Measurements from ENCODE around the gene TMEM14B.
A peak's percentile ranks its signal among the peaks of the same experiment; 100 is the strongest.
"Not testable (repeated sequence)": the region's sequence is repeated elsewhere in the genome, so short reads cannot be mapped to it uniquely, and the experiment has no call there.

TMEM14B gene

GRCh38 chr6:10747251-10747972 lies at the start of gene TMEM14B:
TSS of gene TMEM14B (plus strand) at chr6:10747805. CDS start at chr6:10749246, 1,441 bp downstream.
- DNase-seq (ENCODE audit: low read depth in 2 of 2) = peak; percentile 99

GRCh38 chr6:10713962-10714361 lies 33.6 kb upstream of the TMEM14B start:
- DNase-seq (ENCODE audit: low read depth in 2 of 2) = no peak

GRCh38 chr6:10719296-10719963 lies 28.2 kb upstream of the TMEM14B start:
- no peak for DNase-seq (ENCODE audit: low read depth in 2 of 2)

DNA sequence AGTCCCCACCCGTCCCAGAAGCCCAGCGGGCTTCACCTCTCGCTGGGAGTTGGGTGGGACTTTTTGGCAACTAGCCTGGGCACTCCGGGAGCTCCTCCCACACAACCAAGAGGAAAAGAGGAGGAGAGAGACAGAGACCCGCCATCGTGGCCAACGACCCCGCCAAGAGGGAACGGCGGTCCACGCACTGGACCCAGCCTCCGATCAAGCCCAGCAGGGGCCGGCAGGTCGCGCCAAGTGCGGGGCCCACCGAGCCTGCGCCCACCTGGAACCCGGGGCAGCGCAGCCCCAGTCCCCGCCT lies 27.7 kb upstream of the TMEM14B start:
- DNase-seq (ENCODE audit: low read depth in 2 of 2) = no peak

GRCh38 chr6:10720265-10720959 lies 27.2 kb upstream of the TMEM14B start:
- DNase-seq (ENCODE audit: low read depth in 2 of 2) = peak; percentile 22 to 49

DNA sequence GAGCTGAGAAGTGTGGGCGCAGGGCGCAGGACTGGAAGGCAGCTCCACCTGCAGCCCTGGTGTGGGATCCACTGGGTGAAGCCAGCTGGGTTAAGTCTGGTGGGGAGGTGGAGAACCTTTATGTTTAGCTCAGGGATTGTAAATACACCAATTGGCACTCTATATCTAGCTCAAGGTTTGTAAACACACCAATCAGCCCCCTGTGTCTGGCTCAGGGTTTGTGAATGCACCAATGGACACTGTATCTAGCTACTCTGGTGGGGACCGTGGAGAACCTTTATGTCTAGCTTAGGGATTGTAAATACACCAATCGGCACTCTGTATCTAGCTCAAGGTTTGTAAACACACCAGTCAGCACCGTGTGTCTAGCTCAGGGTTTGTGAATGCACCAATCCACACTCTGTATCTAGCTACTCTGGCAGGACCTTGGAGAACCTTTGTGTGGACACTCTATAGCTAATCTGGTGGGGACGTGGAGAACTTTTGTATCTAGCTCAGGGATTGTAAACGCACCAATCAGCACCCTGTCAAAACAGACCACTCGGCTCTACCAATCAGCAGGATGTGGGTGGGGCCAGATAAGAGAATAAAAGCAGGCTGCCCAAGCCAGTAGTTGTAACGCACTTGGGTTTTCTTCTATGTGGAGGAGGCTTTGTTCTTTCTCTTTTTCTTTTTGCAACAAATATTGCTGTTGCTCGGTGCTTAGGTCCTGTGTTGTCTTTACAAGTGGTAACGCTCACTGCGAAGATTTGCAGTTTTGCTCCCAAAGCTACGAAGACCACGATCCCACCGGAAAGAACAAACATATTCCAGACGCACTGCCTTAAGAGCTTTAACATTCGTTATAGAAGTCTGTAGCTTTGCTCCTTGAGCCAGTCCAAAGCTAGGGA lies 26.4 kb upstream of the TMEM14B start:
- DNase-seq (ENCODE audit: low read depth in 2 of 2) = not testable (repeated sequence)

DNA sequence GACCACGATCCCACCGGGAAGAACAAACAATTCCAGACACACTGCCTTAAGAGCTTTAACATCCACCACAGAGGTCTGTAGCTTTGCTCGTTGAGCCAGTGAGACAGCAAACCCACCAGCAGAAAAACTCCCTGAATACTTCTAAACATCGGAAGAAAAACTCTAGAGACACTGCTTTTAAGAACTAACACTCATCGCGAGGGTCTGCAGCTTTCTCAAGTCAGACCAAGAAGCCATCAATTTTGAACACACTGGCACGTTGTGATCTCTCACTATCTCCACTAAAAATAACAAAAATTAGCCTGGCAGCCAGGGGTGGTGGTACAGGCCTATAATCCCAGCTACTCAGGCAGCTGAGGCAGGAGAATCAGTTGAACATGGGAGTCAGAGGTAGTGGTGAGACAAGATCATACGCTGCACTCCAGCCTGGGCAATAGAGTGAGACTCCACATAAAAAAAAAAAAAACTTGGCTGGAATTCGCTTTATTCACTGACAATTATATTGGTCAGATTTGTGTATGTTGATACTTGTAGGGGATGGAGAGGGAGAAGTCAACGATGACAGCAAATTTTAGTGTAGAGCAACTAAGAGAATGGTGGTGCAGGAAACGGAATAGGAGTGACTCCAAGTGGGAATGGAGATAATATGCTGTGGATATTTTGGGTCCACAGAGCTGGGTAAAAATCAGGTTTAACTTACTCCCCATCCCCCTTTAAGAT lies 25.6 kb upstream of the TMEM14B start:
- no peak for DNase-seq (ENCODE audit: low read depth in 2 of 2)

DNA sequence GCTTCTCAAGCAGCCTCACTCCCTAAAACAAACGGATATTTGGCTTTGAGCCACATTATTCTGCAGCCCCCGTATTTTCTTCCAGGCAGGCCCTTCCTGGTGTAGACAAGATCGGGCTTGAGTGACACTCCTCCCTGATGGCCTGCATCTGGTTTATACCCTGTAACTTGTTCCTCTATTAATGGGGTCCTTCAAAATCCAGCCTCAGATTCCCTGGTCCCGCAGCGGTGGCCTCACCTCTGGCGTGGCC lies 25.1 kb upstream of the TMEM14B start:
- no peak for DNase-seq (ENCODE audit: low read depth in 2 of 2)

- DNase-seq (ENCODE audit: low read depth in 2 of 2) = peak; percentile 55 to 67
Measured at GRCh38 chr6:10722820-10723566, 24.6 kb upstream of the TMEM14B start, which contains the start of gene TMEM14C. TSS of gene TMEM14C (plus strand) at chr6:10723070. CDS start at chr6:10724614, 1,544 bp downstream.

- no peak for DNase-seq (ENCODE audit: low read depth in 2 of 2)
Measured at GRCh38 chr6:10723567-10723881, 24.1 kb upstream of the TMEM14B start.

- DNase-seq (ENCODE audit: low read depth in 2 of 2) = no peak
Measured at GRCh38 chr6:10725044-10725443, 22.6 kb upstream of the TMEM14B start.

DNA sequence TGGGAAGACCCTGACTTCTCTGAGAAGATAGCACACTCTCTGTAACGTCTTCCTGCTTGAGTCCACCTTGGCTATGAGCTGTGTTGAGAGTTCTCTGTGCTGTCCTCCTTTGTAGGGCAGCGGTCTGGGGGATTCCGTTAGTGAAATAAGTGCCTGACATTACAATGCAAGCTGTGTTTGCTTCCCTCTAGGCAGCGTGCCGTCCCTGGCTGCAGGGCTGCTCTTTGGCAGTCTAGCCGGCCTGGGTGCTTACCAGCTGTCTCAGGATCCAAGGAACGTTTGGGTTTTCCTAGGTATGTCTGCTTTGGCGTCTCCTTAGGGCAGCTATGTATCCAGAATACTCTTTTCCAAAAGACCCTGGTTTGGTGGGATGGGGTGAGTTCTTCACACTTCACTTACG lies 21.9 kb upstream of the TMEM14B start:
- no peak for DNase-seq (ENCODE audit: low read depth in 2 of 2)

GRCh38 chr6:10730254-10730653 lies 17.4 kb upstream of the TMEM14B start:
- no peak for DNase-seq (ENCODE audit: low read depth in 2 of 2)

DNA sequence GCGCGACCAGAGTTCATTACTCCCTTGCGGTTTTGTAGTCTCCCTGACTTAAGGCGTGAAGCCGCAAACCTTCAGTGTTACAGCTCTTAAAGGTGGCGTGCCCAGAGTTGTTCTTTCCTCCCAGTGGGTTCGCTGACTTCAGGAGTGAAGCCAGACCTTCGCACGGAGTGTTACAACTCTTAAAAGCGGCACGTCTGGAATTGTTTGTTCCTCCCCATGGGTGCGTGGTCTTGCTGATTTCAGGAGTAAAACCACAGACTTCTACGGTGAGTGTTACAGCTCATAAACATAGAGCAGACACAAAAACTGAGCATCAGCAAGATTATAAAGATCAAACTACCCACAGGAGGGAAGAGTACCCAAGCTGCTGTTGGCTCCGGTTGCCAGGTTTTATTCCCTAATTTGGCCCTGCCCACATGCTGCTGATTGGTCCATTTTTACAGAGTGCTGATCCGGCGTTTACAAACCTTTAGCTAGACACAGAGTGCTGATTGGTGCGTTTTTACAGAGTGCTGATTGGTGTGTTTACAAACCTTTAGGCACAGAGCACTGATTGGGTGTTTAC lies 14.4 kb upstream of the TMEM14B start:
- no peak for DNase-seq (ENCODE audit: low read depth in 2 of 2)

DNA sequence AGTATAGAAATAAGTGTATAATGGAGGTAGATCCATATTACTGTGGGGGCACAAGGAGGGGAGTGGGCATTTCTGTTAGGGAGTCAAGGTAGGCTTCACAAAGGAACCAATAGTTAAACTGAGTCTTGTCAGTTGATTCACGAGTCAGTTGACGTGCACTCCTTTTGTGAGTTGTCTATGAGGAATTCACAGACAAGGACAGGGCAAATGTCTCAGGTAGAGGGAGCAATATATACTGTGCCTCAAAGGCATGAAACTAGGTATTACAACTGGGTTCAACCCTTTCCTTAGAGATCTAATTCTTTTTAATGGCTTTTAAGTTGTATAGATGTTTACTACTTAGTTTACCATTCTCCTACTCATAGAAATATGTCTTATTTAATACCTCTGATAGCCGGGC lies 13.7 kb upstream of the TMEM14B start:
- no peak for DNase-seq (ENCODE audit: low read depth in 2 of 2)

DNA sequence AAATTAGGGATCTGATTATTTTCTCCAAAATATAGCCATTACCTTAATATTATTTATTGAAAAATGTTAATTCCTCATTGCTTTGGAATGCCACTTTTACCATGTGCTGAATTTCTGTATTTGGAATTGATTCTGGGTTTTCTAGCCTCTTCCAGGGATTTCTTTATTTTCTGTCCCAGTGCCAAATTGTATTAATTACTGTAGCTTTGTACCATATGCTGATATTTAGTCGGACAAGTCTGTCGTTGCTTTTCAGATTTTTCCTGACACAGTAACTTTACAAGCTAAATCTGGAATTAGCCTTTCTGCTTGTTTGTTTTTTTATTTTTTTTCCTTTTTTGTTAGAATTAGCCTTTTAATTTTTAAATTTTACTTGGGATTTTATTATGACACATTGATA lies 10.9 kb upstream of the TMEM14B start:
- no peak for DNase-seq (ENCODE audit: low read depth in 2 of 2)

- DNase-seq (ENCODE audit: low read depth in 2 of 2) = no peak
Measured at GRCh38 chr6:10740061-10740460, 7.5 kb upstream of the TMEM14B start.

- not testable (repeated sequence) for DNase-seq (ENCODE audit: low read depth in 2 of 2)
Measured at GRCh38 chr6:10741643-10742042, 6.0 kb upstream of the TMEM14B start.

DNA sequence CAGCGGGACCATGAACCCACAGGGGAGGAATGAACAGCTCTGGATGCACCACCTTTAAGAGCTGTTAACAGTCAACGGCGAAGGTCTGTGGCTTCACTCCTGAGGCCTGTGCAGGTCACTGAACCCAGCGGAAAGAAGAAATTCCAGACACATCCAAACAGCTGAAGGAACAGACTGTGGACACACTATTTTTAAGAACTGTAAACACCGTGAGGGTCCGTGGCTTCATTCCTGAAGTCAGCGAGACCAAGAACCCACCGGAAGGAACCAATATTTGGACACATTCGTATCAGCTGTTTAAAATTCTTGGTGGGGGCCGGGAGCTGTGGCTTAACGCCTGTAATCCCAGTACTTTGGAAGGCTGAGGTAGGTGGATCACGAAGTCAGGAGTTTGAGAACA lies 5.4 kb upstream of the TMEM14B start:
- no peak for DNase-seq (ENCODE audit: low read depth in 2 of 2)

DNA sequence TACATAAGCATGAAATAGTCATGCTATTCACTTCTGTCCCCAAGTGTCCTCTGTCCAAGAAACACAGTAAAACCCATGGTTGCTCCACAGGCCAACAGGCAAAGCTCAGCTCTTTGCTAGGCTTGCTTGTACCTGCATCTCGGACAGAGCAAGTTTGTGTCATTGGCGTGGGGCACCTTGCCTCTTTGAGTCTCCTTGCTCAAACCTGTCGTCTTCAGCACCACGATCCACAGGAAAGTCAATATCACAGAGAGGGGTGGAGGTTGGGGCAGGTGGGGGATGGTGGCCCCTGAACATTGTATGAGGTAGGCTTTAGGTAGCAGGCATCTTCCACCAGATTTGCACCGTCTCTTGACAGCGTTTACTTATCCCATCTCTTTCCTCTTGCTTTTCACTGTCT lies 4.1 kb upstream of the TMEM14B start:
- DNase-seq (ENCODE audit: low read depth in 2 of 2) = no peak

DNA sequence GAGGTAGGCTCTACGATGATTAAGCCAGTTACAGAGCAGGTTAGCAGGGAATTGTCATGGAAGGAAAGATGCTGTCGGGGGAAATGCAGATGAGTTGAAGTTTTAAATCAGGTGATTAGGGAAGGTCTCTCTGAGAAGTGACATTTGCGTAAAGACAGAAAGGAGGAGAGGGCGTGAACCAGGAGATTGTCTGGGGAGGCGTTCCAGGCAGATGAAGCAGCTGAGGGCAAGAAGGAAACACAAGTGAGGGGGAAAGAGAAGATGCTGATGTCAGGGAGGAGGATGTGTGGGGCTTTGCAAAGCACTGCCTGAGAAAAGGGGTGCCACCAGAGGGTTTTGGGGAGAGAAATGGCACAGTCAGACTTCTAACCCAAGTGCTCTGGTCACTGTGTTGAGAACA lies 2.5 kb upstream of the TMEM14B start:
- DNase-seq (ENCODE audit: low read depth in 2 of 2) = no peak
